SK-N-MC (cell line): ENCODE data around the gene POP7.

Experiments
- EZH2 ChIP-seq: fragments of 200-600 bp; sonication (generic); IDR thresholded peaks from one replicate; pipeline ENCODE4 v1.6.1; 2017; ENCODE audit warnings: antibody characterized with exemption
- FOXP2 ChIP-seq: optimal IDR thresholded peaks from 2 replicates; pipeline ENCODE3; 2011; ENCODE audit warnings: mild to moderate bottlenecking, moderate library complexity; ENCODE audit not compliant: insufficient read depth; ENCODE audit errors: extremely low read length, control extremely low read depth
- POLR2AphosphoS5 ChIP-seq: IDR thresholded peaks from 2 replicates; pipeline ENCODE4 v1.6.1; 2012; ENCODE audit warnings: mild to moderate bottlenecking, low read depth, low read length, borderline replicate concordance

DNA sequence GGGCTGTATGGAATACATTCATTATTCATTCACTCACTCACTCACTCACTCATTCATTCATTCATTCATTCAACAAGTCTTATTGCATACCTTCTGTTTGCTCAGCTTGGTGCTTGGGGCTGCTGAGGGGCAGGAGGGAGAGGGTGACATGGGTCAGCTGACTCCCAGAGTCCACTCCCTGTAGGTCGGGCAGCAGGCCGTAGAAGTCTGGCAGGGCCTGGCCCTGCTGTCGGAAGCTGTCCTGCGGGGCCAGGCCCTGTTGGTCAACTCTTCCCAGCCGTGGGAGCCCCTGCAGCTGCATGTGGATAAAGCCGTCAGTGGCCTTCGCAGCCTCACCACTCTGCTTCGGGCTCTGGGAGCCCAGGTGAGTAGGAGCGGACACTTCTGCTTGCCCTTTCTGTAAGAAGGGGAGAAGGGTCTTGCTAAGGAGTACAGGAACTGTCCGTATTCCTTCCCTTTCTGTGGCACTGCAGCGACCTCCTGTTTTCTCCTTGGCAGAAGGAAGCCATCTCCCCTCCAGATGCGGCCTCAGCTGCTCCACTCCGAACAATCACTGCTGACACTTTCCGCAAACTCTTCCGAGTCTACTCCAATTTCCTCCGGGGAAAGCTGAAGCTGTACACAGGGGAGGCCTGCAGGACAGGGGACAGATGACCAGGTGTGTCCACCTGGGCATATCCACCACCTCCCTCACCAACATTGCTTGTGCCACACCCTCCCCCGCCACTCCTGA, 16.7 kb downstream of the POP7 start:
- TF ChIP-seq POLR2AphosphoS5 (no peak), EZH2 (no peak), FOXP2 (no peak)
